Calu3 (cell line): Measurements from ENCODE around the gene TNPO3. TPM values are rescaled to one million over a fixed set of nuclear protein-coding genes. Genes with fewer than 3 reads are reported as not detected.

Source experiments
- BruUV-seq: library from RNA; stranded (reverse); fragments of 400-500 nt; replicated peaks from 2 replicates; lab custom pipeline; 2021; lab: Mats Ljungman, UMichigan
- CTCF ChIA-PET: fragments of 300-600 bp; sonication (Branson Sonifier 250); formaldehyde crosslinking; loops from one replicate; lab custom pipeline; 2022; ENCODE audit warnings: antibody characterized with exemption; lab: Charles Lee
- DNase-seq: peaks from one replicate; pipeline ENCODE4 v3.0.0; 2022
- H3K27ac Mint-ChIP-seq: one replicate; pipeline ENCODE4 v1.8.0; 2022; ENCODE audit warnings: mixed read lengths; ENCODE audit not compliant: unreplicated experiment
- H3K27me3 Mint-ChIP-seq: one replicate; pipeline ENCODE4 v1.8.0; 2022; ENCODE audit warnings: mixed read lengths; ENCODE audit not compliant: unreplicated experiment
- H3K36me3 Mint-ChIP-seq: one replicate; pipeline ENCODE4 v1.8.0; 2022; ENCODE audit warnings: mild to moderate bottlenecking, moderate library complexity, mixed read lengths; ENCODE audit not compliant: insufficient read depth, unreplicated experiment
- H3K4me1 Mint-ChIP-seq: one replicate; pipeline ENCODE4 v1.8.0; 2022; ENCODE audit warnings: mild to moderate bottlenecking, low read depth, mixed read lengths; ENCODE audit not compliant: unreplicated experiment
- H3K4me3 Mint-ChIP-seq: one replicate; pipeline ENCODE4 v1.8.0; 2022; ENCODE audit warnings: mild to moderate bottlenecking, low read depth, moderate library complexity, mixed read lengths; ENCODE audit not compliant: unreplicated experiment
- H3K9me3 Mint-ChIP-seq: one replicate; pipeline ENCODE4 v1.8.0; 2022; ENCODE audit warnings: low read depth, mixed read lengths; ENCODE audit not compliant: unreplicated experiment
- CTCF ChIP-seq: fragments of 200-600 bp; IDR thresholded peaks from one replicate; pipeline ENCODE4 v1.8.0; 2022; ENCODE audit warnings: antibody characterized with exemption; ENCODE audit not compliant: unreplicated experiment
- intact Hi-C: fragments of 100-400 bp; cut with micrococcal nuclease; formaldehyde crosslinking; loops from one replicate; pipeline ENCODE4 v1.10.0; 2022; ENCODE audit not compliant: unreplicated experiment
- total RNA-seq: library from RNA; stranded (reverse); gene quantifications from 2 replicates; pipeline ENCODE4 v1.2.3, GENCODE V29; 2022

Gene TNPO3
- total RNA-seq, 1 experiment from 2014 or later, result 47.1 TPM

GRCh38 chr7:128928159-128928813, 126.6 kb downstream of the TNPO3 start:
- no TSS peak for BruUV-seq
- intact Hi-C loops, result no loop called here
- CTCF ChIA-PET, result no interaction called here
- H3K9me3 Mint-ChIP-seq, result no peaks in the 10 kb centered on the region
- no peaks in the 10 kb centered on the region for H3K36me3 Mint-ChIP-seq
- DNase-seq, result no peak
- H3K27me3 Mint-ChIP-seq, result no peaks in the 10 kb centered on the region
- TF ChIP-seq CTCF, result no peak
- H3K4me3 Mint-ChIP-seq, result no peak overlapping the region
- H3K27ac Mint-ChIP-seq, result no peak overlapping the region
- no peaks in the 10 kb centered on the region for H3K4me1 Mint-ChIP-seq

- Mint-ChIP-seq H3K36me3 (no peaks in the 10 kb centered on the region), H3K9me3 (no peaks in the 10 kb centered on the region), H3K27ac (no peak overlapping the region), H3K4me1 (peaks cover 12% of the 10 kb centered on the region), H3K27me3 (peaks cover 26% of the 10 kb centered on the region), H3K4me3 (no peak overlapping the region)
- intact Hi-C loops, result no loop called here
- CTCF ChIA-PET, result interaction anchor here (1.1 kb wide), 1 partner anchor 9 kb away, joined by 3 read pairs; no protein-coding TSS in a partner anchor
- TF ChIP-seq CTCF, result no peak
- DNase-seq, result no peak
- no TSS peak for BruUV-seq
Observed at GRCh38 chr7:128924707-128925588, 130.0 kb downstream of the TNPO3 start.

GRCh38 chr7:128923411-128923800, 131.5 kb downstream of the TNPO3 start:
- CTCF ChIA-PET, result no interaction called here
- no peaks in the 10 kb centered on the region for H3K9me3 Mint-ChIP-seq
- no peak for DNase-seq
- no peaks in the 10 kb centered on the region for H3K36me3 Mint-ChIP-seq
- H3K4me3 Mint-ChIP-seq, result no peak overlapping the region
- peaks cover 12% of the 10 kb centered on the region for H3K4me1 Mint-ChIP-seq
- no TSS peak for BruUV-seq
- peaks cover 40% of the 10 kb centered on the region for H3K27me3 Mint-ChIP-seq
- TF ChIP-seq CTCF, result no peak
- no peak overlapping the region for H3K27ac Mint-ChIP-seq
- intact Hi-C loops, result no loop called here

- peaks cover 12% of the 10 kb centered on the region for H3K4me1 Mint-ChIP-seq
- no peak for TF ChIP-seq CTCF
- H3K9me3 Mint-ChIP-seq, result no peaks in the 10 kb centered on the region
- no peak for DNase-seq
- peaks cover 42% of the 10 kb centered on the region for H3K27me3 Mint-ChIP-seq
- intact Hi-C loops, result no loop called here
- no peak overlapping the region for H3K27ac Mint-ChIP-seq
- BruUV-seq, result no TSS peak
- H3K4me3 Mint-ChIP-seq, result no peak overlapping the region
- CTCF ChIA-PET, result interaction anchor here (0.6 kb wide), 1 partner anchor 103 kb away, joined by 6 read pairs; no protein-coding TSS in a partner anchor
- no peaks in the 10 kb centered on the region for H3K36me3 Mint-ChIP-seq
Observed at GRCh38 chr7:128922496-128923410, 132.2 kb downstream of the TNPO3 start.
